ENCODE measurements around the gene RAB12.

Gene RAB12

DNA sequence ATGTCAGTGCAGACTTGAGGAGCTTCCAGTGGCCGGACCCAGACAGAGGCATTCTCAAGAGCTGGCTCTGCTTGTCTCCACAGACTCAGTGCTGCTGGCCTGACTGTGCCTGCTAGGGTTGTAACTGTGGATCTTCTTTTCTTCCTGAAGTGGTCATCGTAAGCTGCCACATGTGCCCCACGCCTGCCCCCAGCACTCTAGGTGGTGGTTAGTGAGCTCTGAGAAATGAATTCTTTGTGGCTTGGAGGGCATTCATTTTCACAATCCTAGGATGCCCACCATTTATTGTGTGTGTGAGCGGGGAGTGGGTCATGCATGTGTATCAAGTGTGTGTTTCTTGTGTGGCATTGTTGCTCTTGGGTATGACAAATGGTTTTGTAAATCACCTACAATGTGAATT is 23.1 kb downstream of the RAB12 start:
- no peaks in the 10 kb centered on the region; the same call in 1 of the 2 replicates for H3F3A ChIP-seq (ENCODE audit: control insufficient read depth, insufficient read depth)

GRCh38 chr18:8634508-8634907 is 25.3 kb downstream of the RAB12 start:
- 0 out of 2 replicates have a peak, but pooled peaks cover 3% of the 10 kb centered on the region for H4K20me1 ChIP-seq (ENCODE audit: control insufficient read depth, insufficient read depth, low read depth, low read length)
- no peaks in the 10 kb centered on the region for H3K27me3 ChIP-seq (ENCODE audit: control insufficient read depth, low read length)

More for the DNA sequence above, 23.1 kb downstream of the RAB12 start:
- Histone ChIP-seq H3K9me2 (replicated peaks; ENCODE audit: control insufficient read depth, low read length) (no peaks in the 10 kb centered on the region), H3K4me2 (ENCODE audit: low read length) (no peak overlapping the region), H4K20me1 (ENCODE audit: control insufficient read depth, insufficient read depth, low read depth, low read length) (0 out of 2 replicates have a peak, but pooled peaks cover 6% of the 10 kb centered on the region), H3K4me1 (ENCODE audit: control insufficient read depth, low read length) (no peaks in the 10 kb centered on the region), H3K79me2 (ENCODE audit: control insufficient read depth, low read length) (peaks cover 53% of the 10 kb centered on the region), H3K36me3 (ENCODE audit: control insufficient read depth, low read length) (peaks cover 88% of the 10 kb centered on the region), H3K27ac (ENCODE audit: low read depth, low read length) (no peak overlapping the region), H3K9me3 (ENCODE audit: control insufficient read depth, insufficient read depth, low read length) (no peaks in the 10 kb centered on the region), H3K4me3 (ENCODE audit: low read length) (no peak overlapping the region), H3K27me3 (ENCODE audit: control insufficient read depth, low read length) (no peaks in the 10 kb centered on the region)
- no peak for TF ChIP-seq CTCF (IDR thresholded peaks at IDR 0.05; ENCODE audit: low read depth, low read length, poor library complexity, severe bottlenecking)
- TF ChIP-seq EZH2phosphoT487 (IDR thresholded peaks at IDR 0.05; ENCODE audit: borderline replicate concordance, low read length), result no peak

DNA sequence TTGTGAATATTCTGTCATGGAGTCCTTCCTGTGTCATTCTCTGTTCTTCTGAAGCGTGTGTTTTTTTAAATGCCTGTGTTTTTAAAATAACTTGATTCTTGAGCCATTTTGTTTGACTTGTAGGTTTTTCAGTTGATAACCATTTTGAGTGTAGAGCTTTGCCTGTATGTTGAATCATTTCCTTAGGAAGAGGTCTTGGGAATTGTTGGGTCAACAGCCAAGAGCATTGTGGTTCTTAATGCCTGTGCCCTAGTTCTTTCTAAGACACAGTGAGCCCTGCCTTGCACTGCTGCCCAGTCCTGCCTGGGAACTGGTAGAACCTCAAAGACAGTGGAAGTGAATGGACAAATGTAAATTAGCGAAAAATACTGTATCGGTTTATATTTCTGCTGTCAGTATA is 25.9 kb downstream of the RAB12 start:
- Histone ChIP-seq H3F3A (ENCODE audit: control insufficient read depth, insufficient read depth) (no peaks in the 10 kb centered on the region; the same call in 1 of the 2 replicates), H3K27ac (ENCODE audit: low read depth, low read length) (no peak overlapping the region), H3K4me1 (ENCODE audit: control insufficient read depth, low read length) (no peaks in the 10 kb centered on the region), H3K9me2 (replicated peaks; ENCODE audit: control insufficient read depth, low read length) (no peaks in the 10 kb centered on the region), H3K4me2 (ENCODE audit: low read length) (no peak overlapping the region), H3K36me3 (ENCODE audit: control insufficient read depth, low read length) (peaks cover 84% of the 10 kb centered on the region), H3K79me2 (ENCODE audit: control insufficient read depth, low read length) (peaks cover 26% of the 10 kb centered on the region), H4K20me1 (ENCODE audit: control insufficient read depth, insufficient read depth, low read depth, low read length) (no peaks in the 10 kb centered on the region), H3K9me3 (ENCODE audit: control insufficient read depth, insufficient read depth, low read length) (no peaks in the 10 kb centered on the region), H3K4me3 (ENCODE audit: low read length) (no peak overlapping the region), H3K27me3 (ENCODE audit: control insufficient read depth, low read length) (no peaks in the 10 kb centered on the region)
- TF ChIP-seq CTCF (IDR thresholded peaks at IDR 0.05; ENCODE audit: low read depth, low read length, poor library complexity, severe bottlenecking) (no peak), EZH2phosphoT487 (IDR thresholded peaks at IDR 0.05; ENCODE audit: borderline replicate concordance, low read length) (no peak)

More at GRCh38 chr18:8634508-8634907, 25.3 kb downstream of the RAB12 start:
- H3F3A ChIP-seq (ENCODE audit: control insufficient read depth, insufficient read depth), result no peaks in the 10 kb centered on the region; the same call in 1 of the 2 replicates
- H3K4me2 ChIP-seq (ENCODE audit: low read length), result no peak overlapping the region
- no peak for TF ChIP-seq EZH2phosphoT487 (IDR thresholded peaks at IDR 0.05; ENCODE audit: borderline replicate concordance, low read length)
- no peak for TF ChIP-seq CTCF (IDR thresholded peaks at IDR 0.05; ENCODE audit: low read depth, low read length, poor library complexity, severe bottlenecking)
- H3K36me3 ChIP-seq (ENCODE audit: control insufficient read depth, low read length), result peaks cover 84% of the 10 kb centered on the region
- H3K9me3 ChIP-seq (ENCODE audit: control insufficient read depth, insufficient read depth, low read length), result no peaks in the 10 kb centered on the region
- H3K4me1 ChIP-seq (ENCODE audit: control insufficient read depth, low read length), result no peaks in the 10 kb centered on the region
- H3K27ac ChIP-seq (ENCODE audit: low read depth, low read length), result no peak overlapping the region
- no peaks in the 10 kb centered on the region for H3K9me2 ChIP-seq (replicated peaks; ENCODE audit: control insufficient read depth, low read length)
- H3K79me2 ChIP-seq (ENCODE audit: control insufficient read depth, low read length), result peaks cover 32% of the 10 kb centered on the region
- H3K4me3 ChIP-seq (ENCODE audit: low read length), result no peak overlapping the region

Data from DOHH2 (cell line).